K562 (cell line): Measurements from ENCODE around the gene SH3TC1. TPM values are rescaled to one million over a fixed set of nuclear protein-coding genes. Genes with fewer than 3 reads are reported as not detected.

Source experiments
- CBX2 ChIP-seq: fragments of 200-600 bp; sonication (generic); IDR thresholded peaks from one replicate; pipeline ENCODE4 v1.6.1; 2012; ENCODE audit warnings: mild to moderate bottlenecking, low read length, inconsistent platforms; ENCODE audit not compliant: insufficient read depth, poor library complexity, severe bottlenecking
- E2F3 ChIP-seq: fragments of 250-450 bp; sonication (Bioruptor Pico); IDR thresholded peaks from 2 replicates; pipeline ENCODE4 v1.4.0; 2020; ENCODE audit warnings: mild to moderate bottlenecking
- ELK3 ChIP-seq: fragments of 450-650 bp; formaldehyde crosslinking; IDR thresholded peaks from 2 replicates; pipeline ENCODE4 v1.4.0; 2020; ENCODE audit warnings: mild to moderate bottlenecking
- GATA2 ChIP-seq: sonication (generic); formaldehyde crosslinking; IDR thresholded peaks from 2 replicates; pipeline ENCODE4 v1.4.0; 2020; ENCODE audit warnings: mild to moderate bottlenecking, missing genetic modification reagents
- GTF2B ChIP-seq: IDR thresholded peaks from 2 replicates; pipeline ENCODE4 v1.6.1; 2011; ENCODE audit not compliant: insufficient read length; ENCODE audit errors: extremely low read depth
- ID3 ChIP-seq, 2 experiments: fragments of 250-450 bp in 1 of 2; fragments of 450-650 bp in 1 of 2; sonication (Bioruptor Pico) in 1 of 2; IDR thresholded peaks; 2 replicates each; pipeline versions ENCODE4 v1.6.1 to v1.8.0; 2016 to 2021; ENCODE audit warnings: mild to moderate bottlenecking in 2 of 2, moderate library complexity in 2 of 2, missing compliant biosample characterization in 1 of 2, missing genetic modification characterization in 1 of 2
- JUN ChIP-seq, 2 experiments: sonication (generic) in 1 of 2; formaldehyde crosslinking in 1 of 2; IDR thresholded peaks; 2 replicates each; pipeline versions ENCODE4 v1.6.1 to v1.8.0; 2012 to 2022; ENCODE audit warnings: borderline replicate concordance in 2 of 2, mild to moderate bottlenecking in 2 of 2, improper control_type of control experiment in 1 of 2, low read depth in 1 of 2, low read length in 1 of 2, missing genetic modification reagents in 1 of 2
- MTA3 ChIP-seq: fragments of 450-650 bp; formaldehyde crosslinking; IDR thresholded peaks from 2 replicates; pipeline ENCODE4 v1.6.1; 2017; ENCODE audit warnings: mild to moderate bottlenecking, borderline replicate concordance
- NBN ChIP-seq: fragments of 450-650 bp; IDR thresholded peaks from 2 replicates; pipeline ENCODE4 v1.6.1; 2016; ENCODE audit warnings: low read depth, mild to moderate bottlenecking
- NEUROD1 ChIP-seq: fragments of 150-350 bp; IDR thresholded peaks from 2 replicates; pipeline ENCODE4 v1.6.1; 2014; ENCODE audit warnings: borderline replicate concordance, low read length, low read depth; ENCODE audit not compliant: partially characterized antibody
- PML ChIP-seq: IDR thresholded peaks from 2 replicates; pipeline ENCODE4 v1.6.1; 2012; ENCODE audit warnings: low read length, inconsistent platforms
- RUNX1 ChIP-seq: sonication (generic); IDR thresholded peaks from 2 replicates; pipeline ENCODE4 v1.6.1; 2016; ENCODE audit warnings: antibody characterized with exemption, low read depth
- SAFB2 ChIP-seq: fragments of 200-400 bp; formaldehyde crosslinking; IDR thresholded peaks from 2 replicates; pipeline ENCODE4 v1.6.1; 2018; ENCODE audit warnings: borderline replicate concordance, low read length, low read depth, moderate library complexity; ENCODE audit not compliant: severe bottlenecking
- SIRT6 ChIP-seq: IDR thresholded peaks from one replicate; pipeline ENCODE4 v1.6.1; 2012; ENCODE audit warnings: low read depth, mild to moderate bottlenecking, control low read depth, inconsistent platforms, low read length, moderate library complexity
- TRIM28 ChIP-seq: fragments of 450-650 bp; IDR thresholded peaks from 2 replicates; pipeline ENCODE4 v1.6.1; 2017
- ZBTB17 ChIP-seq: fragments of 450-650 bp; formaldehyde crosslinking; IDR thresholded peaks from 2 replicates; pipeline ENCODE4 v1.4.0; 2020; ENCODE audit warnings: mild to moderate bottlenecking
- ZBTB34 ChIP-seq: fragments of 250-450 bp; sonication (Bioruptor Pico); IDR thresholded peaks from 2 replicates; pipeline ENCODE4 v1.8.0; 2021; ENCODE audit warnings: mild to moderate bottlenecking, moderate library complexity
- ZFP30 ChIP-seq: fragments of 250-450 bp; sonication (Bioruptor Pico); IDR thresholded peaks from 2 replicates; pipeline ENCODE4 v1.8.0; 2022; ENCODE audit warnings: moderate library complexity, mild to moderate bottlenecking, inconsistent platforms, borderline replicate concordance
- ZKSCAN3 ChIP-seq: fragments of 250-450 bp; sonication (Bioruptor Pico); IDR thresholded peaks from 2 replicates; pipeline ENCODE4 v1.4.0; 2020
- ZNF184 ChIP-seq: sonication (generic); formaldehyde crosslinking; IDR thresholded peaks from 2 replicates; pipeline ENCODE4 v1.5.0; 2020; ENCODE audit warnings: missing genetic modification reagents
- ZNF197 ChIP-seq: fragments of 200-800 bp; sonication (Bioruptor generic); IDR thresholded peaks from 2 replicates; pipeline ENCODE4 v1.6.1; 2016; ENCODE audit warnings: low read depth, missing genetic modification characterization, missing compliant biosample characterization
- ZNF699 ChIP-seq: fragments of 250-450 bp; sonication (Bioruptor Pico); IDR thresholded peaks from 2 replicates; pipeline ENCODE4 v1.8.0; 2021; ENCODE audit warnings: mild to moderate bottlenecking, moderate library complexity; ENCODE audit not compliant: insufficient replicate concordance
- polyA plus RNA-seq, 8 experiments: library from polyadenylated mRNA; depleted of rRNA in 4 of 8; stranded (reverse) in 5 of 8; unstranded in 3 of 8; fragments of >200 nt; fragmentation: Nextera tagmentation in 2 of 8; fragmentation: Illumina TruSeq in 1 of 8; extraction: Ambion mirVana in 2 of 8; extraction: Trizol in 1 of 8; gene quantifications; 2 replicates each; pipeline versions ENCODE4 v1.2.1 to v1.2.3, GENCODE V29; 2011 to 2014; ENCODE audit warnings: inconsistent platforms in 1 of 8, missing spikeins in 1 of 8
- total RNA-seq, 7 experiments: library from RNA; depleted of rRNA in 6 of 7; stranded (reverse); fragments of >200 nt in 6 of 7; fragmentation: Illumina TruSeq in 2 of 7; extraction: Trizol in 2 of 7; gene quantifications; 2 replicates each; pipeline versions ENCODE4 v1.2.1 to v1.2.3, GENCODE V29; 2011 to 2021; ENCODE audit warnings: low replicate concordance in 1 of 7

The SH3TC1 gene
- total and polyA plus RNA-seq, 9 of the 15 experiments (the other 6 are each of a cell fraction or from before 2014, with no cell fraction given): 0.04 to 2.1 (median 0.48) TPM; not detected in 1

GRCh38 chr4:8252301-8253173 lies 53.4 kb downstream of the SH3TC1 start (continued):
- TF ChIP-seq GATA2 (CRISPR knock-in tag): peak; percentile 89
- TF ChIP-seq SAFB2: no peak
- TF ChIP-seq ID3 (CRISPR knock-in tag; IDR thresholded peaks at IDR 0.05): no peak
- TF ChIP-seq ID3 (tag; IDR thresholded peaks at IDR 0.05): peak; percentile 70; the same call in 1 of the 2 replicates
- TF ChIP-seq ELK3: no peak
- no peak for TF ChIP-seq MTA3
- peak; percentile 70; the same call in 1 of the 2 replicates for TF ChIP-seq NBN
- TF ChIP-seq TRIM28: no peak
- peak; percentile 59; the same call in 1 of the 2 replicates for TF ChIP-seq PML
- TF ChIP-seq ZNF197 (CRISPR knock-in tag): no peak
- TF ChIP-seq JUN (IDR thresholded peaks at IDR 0.05; ENCODE audit: borderline replicate concordance, low read depth, low read length): 0 out of 2 replicates have a peak, but pooled peaks have one; percentile 46
- TF ChIP-seq JUN (CRISPR knock-in tag; IDR thresholded peaks at IDR 0.05; ENCODE audit: borderline replicate concordance): no peak
- no peak for TF ChIP-seq GTF2B
- peak; percentile 58 for TF ChIP-seq NEUROD1
- TF ChIP-seq E2F3: no peak
- TF ChIP-seq ZKSCAN3 (CRISPR knock-in tag): no peak
- no peak for TF ChIP-seq ZNF699 (CRISPR knock-in tag)
- no peak for TF ChIP-seq RUNX1
- TF ChIP-seq CBX2: no peak
- TF ChIP-seq ZBTB17 (CRISPR knock-in tag): peak; percentile 83; the same call in 1 of the 2 replicates
- TF ChIP-seq SIRT6: no peak
- no peak for TF ChIP-seq ZBTB34
- TF ChIP-seq ZNF184: no peak
- TF ChIP-seq ZFP30: no peak
